PC-9 (cell line): ENCODE data around the gene EIF4A3. TPM values are rescaled to one million over a fixed set of nuclear protein-coding genes. Genes with fewer than 3 reads are reported as not detected.

Experiments
- BruUV-seq: library from RNA; stranded (reverse); fragments of 400-500 nt; replicated peaks from 2 replicates; lab custom pipeline; 2021; lab: Mats Ljungman, UMichigan
- CTCF ChIA-PET: fragments of 300-600 bp; sonication (Branson Sonifier 250); formaldehyde crosslinking; loops from one replicate; lab custom pipeline; 2022; ENCODE audit warnings: antibody characterized with exemption; lab: Charles Lee
- POLR2A ChIA-PET: fragments of 300-600 bp; sonication (Branson Sonifier 250); formaldehyde crosslinking; loops from one replicate; lab custom pipeline; 2022; ENCODE audit warnings: antibody characterized with exemption; ENCODE audit not compliant: unreplicated experiment; lab: Charles Lee
- DNase-seq, 2 experiments: peaks; one replicate each; pipeline versions ENCODE4 v3.0.0 to v3.0.0-alpha.2; 2015 to 2022; ENCODE audit warnings: mixed read lengths in 1 of 2
- H2AFZ ChIP-seq: fragments of 200-600 bp; sonication (generic); 2 replicates; pipeline ENCODE4 v1.8.1; 2017; ENCODE audit warnings: antibody characterized with exemption
- H3F3A ChIP-seq: fragments of 200-600 bp; sonication (generic); 2 replicates; pipeline ENCODE4 v1.8.1; 2017; ENCODE audit warnings: antibody characterized with exemption, mild to moderate bottlenecking, low read depth; ENCODE audit not compliant: insufficient read depth
- H3K27ac ChIP-seq: fragments of 200-600 bp; sonication (generic); 2 replicates; pipeline ENCODE4 v1.6.1; 2016; ENCODE audit warnings: mixed run types
- H3K27me3 ChIP-seq: fragments of 200-600 bp; sonication (generic); 2 replicates; pipeline ENCODE4 v1.6.1; 2016; ENCODE audit warnings: low read depth, mixed run types; ENCODE audit not compliant: insufficient read depth
- H3K36me3 ChIP-seq: fragments of 200-600 bp; sonication (generic); 2 replicates; pipeline ENCODE4 v1.6.1; 2016; ENCODE audit warnings: low read depth, mixed run types
- H3K4me1 ChIP-seq: fragments of 200-600 bp; sonication (generic); replicated peaks from 2 replicates; pipeline ENCODE4 v1.6.1; 2016; ENCODE audit warnings: mixed run types; ENCODE audit not compliant: insufficient read depth
- H3K4me2 ChIP-seq: fragments of 200-600 bp; sonication (generic); 2 replicates; pipeline ENCODE4 v1.6.1; 2017; ENCODE audit warnings: mixed run types
- H3K4me3 ChIP-seq: fragments of 200-600 bp; sonication (generic); 2 replicates; pipeline ENCODE4 v1.6.1; 2016; ENCODE audit warnings: mixed run types
- H3K79me2 ChIP-seq: fragments of 200-600 bp; sonication (generic); 2 replicates; pipeline ENCODE4 v1.6.1; 2017; ENCODE audit warnings: low read depth, mixed run types
- H3K9me2 ChIP-seq: fragments of 200-600 bp; sonication (generic); 2 replicates; pipeline ENCODE4 v1.8.1; 2017; ENCODE audit warnings: mild to moderate bottlenecking; ENCODE audit not compliant: insufficient read depth
- H3K9me3 ChIP-seq: fragments of 200-600 bp; sonication (generic); 2 replicates; pipeline ENCODE4 v1.8.1; 2016; ENCODE audit warnings: low read depth; ENCODE audit not compliant: insufficient read depth
- H4K20me1 ChIP-seq: fragments of 200-600 bp; sonication (generic); 2 replicates; pipeline ENCODE4 v1.8.1; 2017; ENCODE audit not compliant: insufficient read depth
- CTCF ChIP-seq: fragments of 200-600 bp; sonication (generic); conservative IDR thresholded peaks from 2 replicates; pipeline ENCODE4 v1.6.1; 2017; ENCODE audit warnings: mixed run types, antibody characterized with exemption, mild to moderate bottlenecking, moderate library complexity
- EZH2 ChIP-seq: fragments of 200-600 bp; sonication (generic); IDR thresholded peaks from 2 replicates; pipeline ENCODE4 v1.8.0; 2017; ENCODE audit warnings: antibody characterized with exemption, low read depth
- intact Hi-C: fragments of 100-400 bp; cut with micrococcal nuclease; formaldehyde crosslinking; loops from one replicate; pipeline ENCODE4 v1.10.0; 2022; ENCODE audit not compliant: unreplicated experiment
- total RNA-seq: library from RNA; stranded (reverse); gene quantifications from 2 replicates; pipeline ENCODE4 v1.2.3, GENCODE V29; 2021

EIF4A3 gene
- total RNA-seq, 1 experiment from 2014 or later: 114 TPM

- no peak overlapping the region for H3K4me2 ChIP-seq
- intact Hi-C loops: no loop called here
- H3K9me2 ChIP-seq: no peaks in the 10 kb centered on the region
- ChIA-PET CTCF (no interaction called here), POLR2A (no interaction called here)
- no peaks in the 10 kb centered on the region for H3K27me3 ChIP-seq
- H3F3A ChIP-seq: no peaks in the 10 kb centered on the region
- H3K9me3 ChIP-seq: no peaks in the 10 kb centered on the region
- H3K27ac ChIP-seq: no peak overlapping the region
- no peak for DNase-seq
- no peak for TF ChIP-seq EZH2
- no peak for TF ChIP-seq CTCF
- H3K4me3 ChIP-seq: no peak overlapping the region
- peaks cover 18% of the 10 kb centered on the region for H3K4me1 ChIP-seq
- no peak overlapping the region for H2AFZ ChIP-seq
- no peaks in the 10 kb centered on the region for H4K20me1 ChIP-seq
- H3K79me2 ChIP-seq: no peaks in the 10 kb centered on the region
- BruUV-seq: no TSS peak
- H3K36me3 ChIP-seq: no peaks in the 10 kb centered on the region
Observed at GRCh38 chr17:80173126-80173525, 26.2 kb upstream of the EIF4A3 start.

- Histone ChIP-seq H3K4me2 (no peak overlapping the region), H3K9me3 (no peaks in the 10 kb centered on the region), H3K9me2 (no peaks in the 10 kb centered on the region), H3K36me3 (no peaks in the 10 kb centered on the region), H3K4me3 (no peak overlapping the region), H4K20me1 (no peaks in the 10 kb centered on the region), H3F3A (no peaks in the 10 kb centered on the region), H3K27me3 (no peaks in the 10 kb centered on the region), H3K4me1 (peaks cover 18% of the 10 kb centered on the region), H3K79me2 (no peaks in the 10 kb centered on the region), H2AFZ (no peak overlapping the region), H3K27ac (no peak overlapping the region)
- intact Hi-C loops: no loop called here
- CTCF ChIA-PET: no interaction called here
- POLR2A ChIA-PET: interaction anchor here (0.5 kb wide), 1 partner anchor 26 kb away, joined by 5 read pairs; no protein-coding TSS in a partner anchor
- no peak for DNase-seq
- TF ChIP-seq CTCF: no peak
- BruUV-seq: no TSS peak
Observed at GRCh38 chr17:80171681-80172080, 24.8 kb upstream of the EIF4A3 start.

DNA sequence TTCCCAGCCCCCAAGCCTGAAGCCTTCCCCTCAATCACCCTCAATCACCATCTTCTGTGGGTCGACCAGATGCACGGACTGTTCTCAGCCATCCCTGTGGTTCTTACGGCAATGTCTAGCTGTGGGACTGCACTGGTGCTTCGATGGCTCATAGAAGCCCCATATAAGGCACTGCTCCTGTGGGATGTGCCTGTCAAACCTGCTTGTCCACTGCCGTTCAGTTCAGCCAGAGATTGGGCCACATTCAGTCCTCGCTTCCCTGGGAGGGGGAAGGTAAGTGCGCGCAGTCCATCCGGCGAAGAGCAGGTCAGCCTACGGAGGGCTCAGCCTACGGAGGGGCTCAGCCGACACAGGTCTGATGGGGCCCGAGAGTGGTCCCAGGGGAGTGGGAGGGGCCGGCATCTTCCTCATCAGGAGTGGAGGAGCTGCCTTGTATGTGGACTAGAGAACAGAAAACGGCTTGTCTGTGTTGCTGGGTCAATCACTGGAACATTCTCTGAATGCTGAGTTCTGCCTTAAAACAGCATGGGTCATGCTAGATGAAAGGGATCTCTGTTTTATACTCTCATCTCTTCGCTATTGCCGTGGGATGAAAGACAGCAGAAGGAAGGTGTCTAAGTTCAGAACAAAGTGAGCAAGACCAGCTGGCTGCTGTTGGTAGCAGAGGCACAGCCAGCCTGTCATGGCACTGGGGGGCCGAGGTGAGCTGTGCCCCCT is 23.0 kb upstream of the EIF4A3 start, which contains the start of gene CARD14:
Gene CARD14 (plus strand): TSS at position 247 of the 717 bp plus-strand sequence. CDS start 11,409 bp downstream, outside the sequence.
- H3K27ac ChIP-seq: no peak within 1 kb of the TSS
- intact Hi-C loops: no loop called here
- peak within 1 kb of the TSS; percentile 50; the same call in 1 of the 2 replicates for H3K4me3 ChIP-seq
- peak; percentile 76 to 83 for DNase-seq
- CTCF ChIA-PET: no interaction called here
- BruUV-seq: TSS peak; percentile 79
- H3K4me2 ChIP-seq: peak within 1 kb of the TSS; percentile 81
- no peaks in the 10 kb centered on the region for H3K36me3 ChIP-seq
- no peaks in the 10 kb centered on the region for H3K9me2 ChIP-seq
- H3K27me3 ChIP-seq: no peaks in the 10 kb centered on the region
- H3F3A ChIP-seq: no peaks in the 10 kb centered on the region
- H3K9me3 ChIP-seq: no peaks in the 10 kb centered on the region
- peak within 1 kb of the TSS; percentile 86 for H2AFZ ChIP-seq
- POLR2A ChIA-PET: interaction anchor here (0.6 kb wide), 1 partner anchor 373 kb away, joined by 27 read pairs; the partner anchor contains the start of gene CBX8
- TF ChIP-seq CTCF (no peak), EZH2 (no peak)
- H3K79me2 ChIP-seq: no peaks in the 10 kb centered on the region
- no peaks in the 10 kb centered on the region for H4K20me1 ChIP-seq
- H3K4me1 ChIP-seq: peaks cover 13% of the 10 kb centered on the region
